ENCODE measurements around the gene IRX2.

- TF ChIP-seq CEBPB (IDR thresholded peaks at IDR 0.05; ENCODE audit: borderline replicate concordance in 1 of 2, low read depth in 2 of 2, low read length in 2 of 2) (no peak), EZH2 (IDR thresholded peaks at IDR 0.05; ENCODE audit: borderline replicate concordance, control insufficient read depth, low read depth, low read length) (no peak), USF2 (IDR thresholded peaks at IDR 0.05; ENCODE audit: borderline replicate concordance, low read depth, low read length) (no peak), NFIC (IDR thresholded peaks at IDR 0.05; ENCODE audit: low read depth, low read length) (no peak), POLR2A (IDR thresholded peaks at IDR 0.05; ENCODE audit: low read depth, low read length) (no peak)
Measured at GRCh38 chr5:2699686-2700085, 51.8 kb downstream of the IRX2 start.
